Measurements from ENCODE around the gene GHRL. TPM values are rescaled to one million over a fixed set of nuclear protein-coding genes. Genes with fewer than 3 reads are reported as not detected.
A peak's percentile ranks its signal among the peaks of the same experiment; 100 is the strongest.
"Not testable (repeated sequence)": the region's sequence is repeated elsewhere in the genome, so short reads cannot be mapped to it uniquely, and the experiment has no call there.

The GHRL gene
- total and polyA plus RNA-seq, 12 donors, result 0.12 to 1.0 (median 0.81) TPM; not detected in 3

GRCh38 chr3:10277115-10277625 is 15.6 kb downstream of the GHRL start:
- no peaks in the 10 kb centered on the region for H3K9me3 ChIP-seq
- H3K36me3 ChIP-seq, result peaks cover 0 to 98% (median 37%) of the 10 kb centered on the region in 9 donors
- H3K27me3 ChIP-seq, result no peaks in the 10 kb centered on the region
- ATAC-seq (no peak), DNase-seq (no peak)
- H3K4me3 ChIP-seq, result no peak overlapping the region
- no peak for TF ChIP-seq CTCF (IDR thresholded peaks at IDR 0.05)
- H3K27ac ChIP-seq, result no peak overlapping the region
- H3K4me1 ChIP-seq, result peaks cover 6 to 29% (median 18%) of the 10 kb centered on the region in 9 donors
- intact Hi-C loops (cut with DNase I), result no loop called here
- 84 to 86% methylated on average over 3 of the region's 3 CpGs for WGBS, 2 donors

- intact Hi-C loops (cut with DNase I), result no loop called here
- WGBS, 2 donors, result 46 to 61% methylated on average over 1 of the region's 1 CpG
- DNase-seq (no peak), ATAC-seq (no peak)
- no peaks in the 10 kb centered on the region for H3K27me3 ChIP-seq
- peaks cover 6 to 28% (median 18%) of the 10 kb centered on the region in 9 donors for H3K4me1 ChIP-seq
- no peaks in the 10 kb centered on the region for H3K9me3 ChIP-seq
- peaks cover 0 to 98% (median 39%) of the 10 kb centered on the region in 9 donors for H3K36me3 ChIP-seq
- H3K27ac ChIP-seq, result no peak overlapping the region
- no peak overlapping the region for H3K4me3 ChIP-seq
- no peak for TF ChIP-seq CTCF (IDR thresholded peaks at IDR 0.05)
Observed at GRCh38 chr3:10274601-10275000, 18.1 kb downstream of the GHRL start.

GRCh38 chr3:10273702-10274305 is 18.9 kb downstream of the GHRL start:
- Histone ChIP-seq H3K4me1 (peaks cover 6 to 32% (median 18%) of the 10 kb centered on the region in 9 donors), H3K9me3 (no peaks in the 10 kb centered on the region), H3K27ac (peak overlapping the region in 1 of 10 donors; percentile 4), H3K4me3 (no peak overlapping the region), H3K36me3 (peaks cover 0 to 98% (median 37%) of the 10 kb centered on the region in 9 donors), H3K27me3 (no peaks in the 10 kb centered on the region)
- intact Hi-C loops (cut with DNase I), result no loop called here
- whole genome bisulfite sequencing, 2 donors, result 19 to 31% methylated on average over 1 of the region's 1 CpG
- TF ChIP-seq CTCF (IDR thresholded peaks at IDR 0.05), result no peak
- DNase-seq (no peak), ATAC-seq (peak in 3 of 8 donors; percentile 42 to 53 (median 47))

GRCh38 chr3:10272977-10273376 is 19.8 kb downstream of the GHRL start:
- H3K4me3 ChIP-seq, result no peak overlapping the region
- intact Hi-C loops (cut with DNase I), result no loop called here
- TF ChIP-seq CTCF (IDR thresholded peaks at IDR 0.05), result no peak
- H3K27me3 ChIP-seq, result no peaks in the 10 kb centered on the region
- no peak overlapping the region for H3K27ac ChIP-seq
- DNase-seq, result no peak
- no peaks in the 10 kb centered on the region for H3K9me3 ChIP-seq
- H3K36me3 ChIP-seq, result peaks cover 0 to 97% (median 31%) of the 10 kb centered on the region in 9 donors
- 90 to 97% methylated on average over 2 of the region's 2 CpGs for WGBS, 2 donors
- no peak for ATAC-seq
- H3K4me1 ChIP-seq, result peaks cover 6 to 41% (median 20%) of the 10 kb centered on the region in 9 donors

- 96 to 98% methylated on average over 11 of the region's 11 CpGs for WGBS, 2 donors
- intact Hi-C loops (cut with DNase I), result not testable (repeated sequence)
- peaks cover 0 to 97% (median 31%) of the 10 kb centered on the region in 9 donors for H3K36me3 ChIP-seq
Observed at GRCh38 chr3:10272476-10272875, 20.3 kb downstream of the GHRL start.

More at GRCh38 chr3:10272476-10272875, 20.3 kb downstream of the GHRL start:
- H3K27ac ChIP-seq, H3K27me3 ChIP-seq, ATAC-seq, H3K9me3 ChIP-seq, H3K4me3 ChIP-seq, DNase-seq: not testable (repeated sequence)
- peaks cover 6 to 46% (median 22%) of the 10 kb centered on the region in 9 donors for H3K4me1 ChIP-seq

Measured in heart right ventricle (tissue), 16 donors.